H1 (cell line): ENCODE data around the gene ENTPD6.

ENCODE experiments used
- BRCA1 ChIP-seq: IDR thresholded peaks from 2 replicates; pipeline ENCODE4 v1.6.1; 2012; ENCODE audit warnings: low read depth, low read length, improper control_type of control experiment
- CBX8 ChIP-seq: fragments of 300-800, 300-1000 bp; sonication (generic); IDR thresholded peaks from 2 replicates; pipeline ENCODE4 v1.7.1; 2016; ENCODE audit warnings: low read depth, low read length, borderline replicate concordance
- CHD1 ChIP-seq: IDR thresholded peaks from 2 replicates; pipeline ENCODE4 v1.6.1; 2012; ENCODE audit warnings: low read depth, low read length, improper control_type of control experiment
- CHD2 ChIP-seq: IDR thresholded peaks from 2 replicates; pipeline ENCODE4 v1.6.1; 2012; ENCODE audit warnings: low read length, improper control_type of control experiment
- CTCF ChIP-seq, 3 experiments: IDR thresholded peaks; 1 replicate in 2 of 3; 2 replicates in 1 of 3; pipeline versions ENCODE4 v1.5.1 to v1.6.1; 2011; ENCODE audit warnings: low read length in 3 of 3, mild to moderate bottlenecking in 3 of 3, inconsistent platforms in 2 of 3, low read depth in 1 of 3, moderate library complexity in 1 of 3; ENCODE audit not compliant: insufficient read depth in 1 of 3; ENCODE audit errors: control extremely low read depth in 1 of 3
- EZH2 ChIP-seq: fragments of 200-600 bp; sonication (generic); IDR thresholded peaks from 2 replicates; pipeline ENCODE4 v1.7.1; 2012; ENCODE audit warnings: low read depth, mild to moderate bottlenecking, moderate library complexity, low read length, inconsistent platforms; ENCODE audit not compliant: severe bottlenecking
- JUN ChIP-seq: IDR thresholded peaks from 2 replicates; pipeline ENCODE4 v1.6.1; 2011; ENCODE audit warnings: low read depth, mild to moderate bottlenecking, improper control_type of control experiment, low read length
- JUND ChIP-seq: IDR thresholded peaks from 2 replicates; pipeline ENCODE4 v1.6.1; 2011; ENCODE audit warnings: mild to moderate bottlenecking, improper control_type of control experiment, low read length
- NRF1 ChIP-seq: IDR thresholded peaks from 2 replicates; pipeline ENCODE4 v1.6.1; 2011; ENCODE audit warnings: mild to moderate bottlenecking, low read depth, low read length, improper control_type of control experiment
- PHF8 ChIP-seq: fragments of 200-600 bp; sonication (generic); conservative IDR thresholded peaks from 2 replicates; pipeline ENCODE4 v1.7.1; 2012; ENCODE audit warnings: low read depth, mild to moderate bottlenecking, inconsistent platforms, low read length, moderate library complexity
- POLR2A ChIP-seq, 2 experiments: IDR thresholded peaks; 1 replicate in 1 of 2; 2 replicates in 1 of 2; pipeline ENCODE4 v1.6.1; 2011; ENCODE audit warnings: low read depth in 2 of 2, low read length in 2 of 2, mild to moderate bottlenecking in 2 of 2; ENCODE audit errors: control extremely low read depth in 1 of 2
- SRF ChIP-seq: IDR thresholded peaks from 2 replicates; pipeline ENCODE4 v1.6.1; 2011; ENCODE audit warnings: mild to moderate bottlenecking, low read depth, low read length, moderate library complexity
- TBP ChIP-seq: IDR thresholded peaks from 2 replicates; pipeline ENCODE4 v1.6.1; 2011; ENCODE audit warnings: low read depth, low read length, improper control_type of control experiment

GRCh38 chr20:25271486-25272222, 76.1 kb downstream of the ENTPD6 start:
- TF ChIP-seq BRCA1: no peak
- TF ChIP-seq CHD2: no peak
- no peak for TF ChIP-seq CTCF (IDR thresholded peaks at IDR 0.05; ENCODE audit: control extremely low read depth in 1 of 3, insufficient read depth in 1 of 3, low read depth in 1 of 3, low read length in 3 of 3)
- no peak for TF ChIP-seq NRF1
- TF ChIP-seq JUN: no peak
- no peak for TF ChIP-seq CBX8
- TF ChIP-seq EZH2: no peak
- no peak for TF ChIP-seq CHD1
- no peak for TF ChIP-seq PHF8
- TF ChIP-seq POLR2A (IDR thresholded peaks at IDR 0.05; ENCODE audit: control extremely low read depth in 1 of 2, low read depth in 2 of 2, low read length in 2 of 2): no peak
- no peak for TF ChIP-seq SRF
- no peak for TF ChIP-seq TBP
- TF ChIP-seq JUND: no peak
